GM23338 (cell line): ENCODE measurements around the gene ARL15. TPM values are rescaled to one million over a fixed set of nuclear protein-coding genes. Genes with fewer than 3 reads are reported as not detected.

Source experiments
- ATAC-seq: fragments of 200-7000 bp; cut with Tn5 transposase; 3 replicates; pipeline ENCODE4 v1.9.1; 2020
- DNase-seq: peaks from one replicate; pipeline ENCODE4 v3.0.0-alpha.2; 2015; ENCODE audit warnings: low spot score
- H2AFZ ChIP-seq: fragments of 200-600 bp; sonication (generic); 2 replicates; pipeline ENCODE4 v1.8.0; 2016; ENCODE audit warnings: antibody characterized with exemption, mild to moderate bottlenecking, moderate library complexity
- H3F3A ChIP-seq: fragments of 200-600 bp; sonication (generic); replicated peaks from 2 replicates; pipeline ENCODE4 v1.8.0; 2017; ENCODE audit warnings: antibody characterized with exemption, mixed run types, low read depth
- H3K27ac ChIP-seq: fragments of 200-600 bp; sonication (generic); 2 replicates; pipeline ENCODE4 v1.6.1; 2016; ENCODE audit warnings: low read depth
- H3K27me3 ChIP-seq: fragments of 200-600 bp; sonication (generic); 2 replicates; pipeline ENCODE4 v1.8.0; 2016; ENCODE audit warnings: mild to moderate bottlenecking, mixed run types, moderate library complexity; ENCODE audit not compliant: insufficient read depth
- H3K36me3 ChIP-seq: fragments of 200-600 bp; sonication (generic); 2 replicates; pipeline ENCODE4 v1.8.0; 2016; ENCODE audit warnings: mild to moderate bottlenecking; ENCODE audit not compliant: insufficient read depth
- H3K4me1 ChIP-seq: fragments of 200-600 bp; sonication (generic); 2 replicates; pipeline ENCODE4 v1.8.0; 2016; ENCODE audit warnings: mild to moderate bottlenecking, moderate library complexity; ENCODE audit not compliant: insufficient read depth
- H3K4me2 ChIP-seq: fragments of 200-600 bp; sonication (generic); 2 replicates; pipeline ENCODE4 v1.7.1; 2017; ENCODE audit warnings: mixed run types
- H3K4me3 ChIP-seq: fragments of 200-600 bp; sonication (generic); 2 replicates; pipeline ENCODE4 v1.6.1; 2016; ENCODE audit warnings: mixed run types
- H3K79me2 ChIP-seq: fragments of 200-600 bp; sonication (generic); replicated peaks from 2 replicates; pipeline ENCODE4 v1.8.0; 2017; ENCODE audit warnings: mild to moderate bottlenecking; ENCODE audit not compliant: insufficient read depth
- H3K9me2 ChIP-seq: fragments of 200-600 bp; sonication (generic); 2 replicates; pipeline ENCODE4 v1.8.0; 2017; ENCODE audit not compliant: insufficient read depth
- H4K20me1 ChIP-seq: fragments of 200-600 bp; sonication (generic); replicated peaks from 2 replicates; pipeline ENCODE4 v1.8.0; 2017; ENCODE audit warnings: mild to moderate bottlenecking; ENCODE audit not compliant: insufficient read depth
- H3K27ac Mint-ChIP-seq: 2 replicates; pipeline ENCODE4 v1.8.0; 2020; ENCODE audit warnings: inconsistent platforms, mild to moderate bottlenecking, moderate library complexity, mixed read lengths
- H3K27me3 Mint-ChIP-seq: 3 replicates; pipeline ENCODE4 v1.8.0; 2022; ENCODE audit warnings: low read depth, mild to moderate bottlenecking, moderate library complexity, mixed read lengths, inconsistent platforms; ENCODE audit not compliant: insufficient read depth, poor library complexity
- H3K36me3 Mint-ChIP-seq: 3 replicates; pipeline ENCODE4 v1.8.0; 2021; ENCODE audit warnings: low read depth, mild to moderate bottlenecking, inconsistent platforms, moderate library complexity, mixed read lengths
- H3K4me1 Mint-ChIP-seq: 3 replicates; pipeline ENCODE4 v1.8.0; 2020; ENCODE audit warnings: mild to moderate bottlenecking, inconsistent platforms, mixed read lengths
- H3K4me3 Mint-ChIP-seq: 3 replicates; pipeline ENCODE4 v1.8.0; 2021; ENCODE audit warnings: moderate library complexity, mild to moderate bottlenecking, inconsistent platforms, mixed read lengths
- H3K9me3 Mint-ChIP-seq: 3 replicates; pipeline ENCODE4 v1.8.0; 2020; ENCODE audit warnings: moderate library complexity, mild to moderate bottlenecking, inconsistent platforms, mixed read lengths
- ETS1 ChIP-seq: IDR thresholded peaks from 2 replicates; pipeline ENCODE4 v1.6.1; 2016; ENCODE audit warnings: antibody characterized with exemption
- EZH2 ChIP-seq: fragments of 200-600 bp; sonication (generic); IDR thresholded peaks from one replicate; pipeline ENCODE4 v1.8.0; 2017; ENCODE audit warnings: antibody characterized with exemption, mild to moderate bottlenecking, low read depth; ENCODE audit not compliant: unreplicated experiment
- EZH2phosphoT487 ChIP-seq: fragments of 200-600 bp; sonication (generic); IDR thresholded peaks from one replicate; pipeline ENCODE4 v1.8.1; 2018; ENCODE audit warnings: antibody characterized with exemption; ENCODE audit not compliant: unreplicated experiment
- POLR2AphosphoS5 ChIP-seq: IDR thresholded peaks from 2 replicates; pipeline ENCODE4 v1.6.1; 2016; ENCODE audit warnings: antibody characterized with exemption, low read depth
- STAT1 ChIP-seq: IDR thresholded peaks from one replicate; pipeline ENCODE4 v1.6.1; 2016; ENCODE audit warnings: antibody characterized with exemption; ENCODE audit not compliant: unreplicated experiment
- ZNF114 ChIP-seq: fragments of 250-450 bp; sonication (Bioruptor Pico); IDR thresholded peaks from 2 replicates; pipeline ENCODE4 v1.5.0; 2020; ENCODE audit warnings: mild to moderate bottlenecking, moderate library complexity
- ZNF462 ChIP-seq: fragments of 250-450 bp; sonication (Bioruptor Pico); IDR thresholded peaks from 2 replicates; pipeline ENCODE4 v1.5.0; 2020; ENCODE audit warnings: mild to moderate bottlenecking, moderate library complexity
- polyA plus RNA-seq: library from polyadenylated mRNA; unstranded; fragments of >200 nt; fragmentation: Nextera tagmentation; extraction: Ambion mirVana; gene quantifications from 2 replicates; pipeline ENCODE4 v1.2.1, GENCODE V29; 2016
- total RNA-seq: library from RNA; depleted of rRNA; stranded (reverse); fragments of >200 nt; shearing (Covaris generic); gene quantifications from 2 replicates; pipeline ENCODE4 v1.2.3, GENCODE V29; 2014

Gene ARL15
- total and polyA plus RNA-seq, 2 experiments from 2014 or later: 13.0 to 54.0 TPM

- TF ChIP-seq POLR2AphosphoS5 (no peak), ZNF462 (CRISPR knock-in tag) (no peak), ZNF114 (CRISPR knock-in tag) (no peak), STAT1 (no peak), ETS1 (no peak)
Observed at GRCh38 chr5:54249210-54250028, 61.0 kb downstream of the ARL15 start (continued).

- Mint-ChIP-seq H3K4me1 (no peaks in the 10 kb centered on the region; the same call in 2 of the 3 replicates), H3K27me3 (no peaks in the 10 kb centered on the region), H3K27ac (no peak overlapping the region), H3K4me3 (no peak overlapping the region), H3K36me3 (no peaks in the 10 kb centered on the region), H3K9me3 (no peaks in the 10 kb centered on the region)
- TF ChIP-seq ZNF462 (CRISPR knock-in tag): no peak
- no peak for TF ChIP-seq EZH2phosphoT487
- TF ChIP-seq EZH2: no peak
- Histone ChIP-seq H3K4me1 (no peaks in the 10 kb centered on the region), H4K20me1 (peaks cover 6% of the 10 kb centered on the region; the same call in 1 of the 2 replicates), H3K4me2 (no peak overlapping the region), H3K36me3 (no peaks in the 10 kb centered on the region), H3K4me3 (no peak overlapping the region), H3F3A (no peaks in the 10 kb centered on the region), H2AFZ (no peak overlapping the region), H3K27ac (no peak overlapping the region), H3K27me3 (no peaks in the 10 kb centered on the region), H3K79me2 (peaks cover 9% of the 10 kb centered on the region; the same call in 1 of the 2 replicates), H3K9me2 (0 out of 2 replicates have a peak, but pooled peaks cover 5% of the 10 kb centered on the region)
- DNase-seq (no peak), ATAC-seq (no peak)
Observed at GRCh38 chr5:54247226-54247625, 63.1 kb downstream of the ARL15 start.
